Central memory CD8-positive, alpha-beta T cell (primary cell): ENCODE results near the gene MMP11.
A peak's percentile ranks its signal among the peaks of the same experiment; 100 is the strongest.

ENCODE experiments used
- ATAC-seq: fragments of 150-1000 bp; cut with Tn5 transposase; replicated peaks from 2 replicates; pipeline ENCODE4 v1.10.0; 2022; ENCODE audit warnings: mild to moderate bottlenecking, moderate FRiP score, moderate number of reproducible peaks; ENCODE audit not compliant: poor library complexity, severe bottlenecking; ENCODE audit errors: extremely low read depth
- DNase-seq, 2 donors: peaks; one replicate each; pipeline ENCODE4 v3.0.0; 2021; ENCODE audit warnings: low spot score in 2 of 2
- H3K27ac Mint-ChIP-seq: one replicate; pipeline ENCODE4 v1.8.0; 2022; ENCODE audit warnings: low read depth, mild to moderate bottlenecking, moderate library complexity, mixed read lengths
- H3K27me3 Mint-ChIP-seq: one replicate; pipeline ENCODE4 v1.8.0; 2022; ENCODE audit warnings: mixed read lengths
- H3K36me3 Mint-ChIP-seq: one replicate; pipeline ENCODE4 v1.8.0; 2022; ENCODE audit warnings: mild to moderate bottlenecking, moderate library complexity, mixed read lengths; ENCODE audit not compliant: insufficient read depth
- H3K4me1 Mint-ChIP-seq: one replicate; pipeline ENCODE4 v1.8.0; 2022; ENCODE audit warnings: mixed read lengths
- H3K4me3 Mint-ChIP-seq: one replicate; pipeline ENCODE4 v1.8.0; 2022; ENCODE audit warnings: mild to moderate bottlenecking, moderate library complexity, mixed read lengths
- H3K9me3 Mint-ChIP-seq: one replicate; pipeline ENCODE4 v1.8.0; 2022; ENCODE audit warnings: mixed read lengths

Gene MMP11

DNA sequence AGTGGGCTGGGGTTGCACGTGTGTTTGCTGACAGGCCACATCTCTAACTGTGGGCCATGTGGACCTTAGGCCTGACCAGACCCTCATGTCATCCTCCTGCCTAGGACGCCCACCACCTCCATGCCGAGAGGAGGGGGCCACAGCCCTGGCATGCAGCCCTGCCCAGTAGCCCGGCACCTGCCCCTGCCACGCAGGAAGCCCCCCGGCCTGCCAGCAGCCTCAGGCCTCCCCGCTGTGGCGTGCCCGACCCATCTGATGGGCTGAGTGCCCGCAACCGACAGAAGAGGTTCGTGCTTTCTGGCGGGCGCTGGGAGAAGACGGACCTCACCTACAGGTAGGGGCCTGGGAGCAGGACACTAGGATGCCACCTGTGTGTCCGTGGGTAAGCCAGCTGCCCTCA, 6.4 kb downstream of the MMP11 start:
- Mint-ChIP-seq H3K4me1 (peaks cover under 1% of the 10 kb centered on the region), H3K27ac (no peak overlapping the region), H3K27me3 (no peaks in the 10 kb centered on the region), H3K4me3 (no peak overlapping the region), H3K36me3 (no peaks in the 10 kb centered on the region), H3K9me3 (no peaks in the 10 kb centered on the region)
- DNase-seq (no peak), ATAC-seq (no peak)

- ATAC-seq, result no peak
- H3K9me3 Mint-ChIP-seq, result no peaks in the 10 kb centered on the region
- DNase-seq, result no peak
- H3K4me3 Mint-ChIP-seq, result no peak overlapping the region
- no peaks in the 10 kb centered on the region for H3K27me3 Mint-ChIP-seq
- no peak overlapping the region for H3K27ac Mint-ChIP-seq
- peaks cover 5% of the 10 kb centered on the region for H3K4me1 Mint-ChIP-seq
- H3K36me3 Mint-ChIP-seq, result no peaks in the 10 kb centered on the region
Observed at GRCh38 chr22:23779731-23780130, 7.1 kb downstream of the MMP11 start.

GRCh38 chr22:23780146-23780748, 7.6 kb downstream of the MMP11 start:
- H3K9me3 Mint-ChIP-seq, result no peaks in the 10 kb centered on the region
- H3K27me3 Mint-ChIP-seq, result no peaks in the 10 kb centered on the region
- H3K4me3 Mint-ChIP-seq, result no peak overlapping the region
- H3K4me1 Mint-ChIP-seq, result peaks cover 5% of the 10 kb centered on the region
- H3K27ac Mint-ChIP-seq, result no peak overlapping the region
- no peak for DNase-seq
- H3K36me3 Mint-ChIP-seq, result no peaks in the 10 kb centered on the region
- no peak for ATAC-seq

GRCh38 chr22:23781065-23781464, 8.4 kb downstream of the MMP11 start:
- Mint-ChIP-seq H3K36me3 (no peaks in the 10 kb centered on the region), H3K27me3 (no peaks in the 10 kb centered on the region), H3K4me3 (no peak overlapping the region), H3K9me3 (no peaks in the 10 kb centered on the region), H3K4me1 (peaks cover 5% of the 10 kb centered on the region), H3K27ac (no peak overlapping the region)
- DNase-seq (no peak), ATAC-seq (no peak)

- Mint-ChIP-seq H3K27me3 (no peaks in the 10 kb centered on the region), H3K27ac (no peak overlapping the region), H3K4me1 (peaks cover 5% of the 10 kb centered on the region), H3K36me3 (peaks cover 1% of the 10 kb centered on the region), H3K9me3 (no peaks in the 10 kb centered on the region), H3K4me3 (no peak overlapping the region)
- no peak for DNase-seq
- ATAC-seq, result no peak
Observed at GRCh38 chr22:23781511-23782183, 9.0 kb downstream of the MMP11 start.

DNA sequence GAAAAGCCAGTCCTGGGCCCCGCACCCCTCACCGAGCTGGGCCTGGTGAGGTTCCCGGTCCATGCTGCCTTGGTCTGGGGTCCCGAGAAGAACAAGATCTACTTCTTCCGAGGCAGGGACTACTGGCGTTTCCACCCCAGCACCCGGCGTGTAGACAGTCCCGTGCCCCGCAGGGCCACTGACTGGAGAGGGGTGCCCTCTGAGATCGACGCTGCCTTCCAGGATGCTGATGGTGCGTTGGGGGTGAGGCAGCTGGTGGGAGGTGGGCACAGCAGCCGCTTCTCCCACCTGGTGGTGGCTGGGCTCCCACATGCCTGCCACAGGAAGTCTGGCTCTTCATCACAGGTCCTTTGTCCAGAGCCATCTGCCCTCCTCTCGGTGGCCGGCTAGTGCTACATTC, 9.6 kb downstream of the MMP11 start:
- ATAC-seq (no peak), DNase-seq (no peak)
- H3K4me1 Mint-ChIP-seq, result peaks cover 5% of the 10 kb centered on the region
- no peak overlapping the region for H3K27ac Mint-ChIP-seq
- peaks cover 1% of the 10 kb centered on the region for H3K36me3 Mint-ChIP-seq
- H3K4me3 Mint-ChIP-seq, result no peak overlapping the region
- no peaks in the 10 kb centered on the region for H3K9me3 Mint-ChIP-seq
- no peaks in the 10 kb centered on the region for H3K27me3 Mint-ChIP-seq

- peaks cover 6% of the 10 kb centered on the region for H3K36me3 Mint-ChIP-seq
- H3K27ac Mint-ChIP-seq, result no peak overlapping the region
- H3K27me3 Mint-ChIP-seq, result no peaks in the 10 kb centered on the region
- DNase-seq, result no peak
- no peaks in the 10 kb centered on the region for H3K9me3 Mint-ChIP-seq
- peaks cover 5% of the 10 kb centered on the region for H3K4me1 Mint-ChIP-seq
- no peak overlapping the region for H3K4me3 Mint-ChIP-seq
- ATAC-seq, result no peak
Observed at GRCh38 chr22:23782703-23783102, 10.1 kb downstream of the MMP11 start.

DNA sequence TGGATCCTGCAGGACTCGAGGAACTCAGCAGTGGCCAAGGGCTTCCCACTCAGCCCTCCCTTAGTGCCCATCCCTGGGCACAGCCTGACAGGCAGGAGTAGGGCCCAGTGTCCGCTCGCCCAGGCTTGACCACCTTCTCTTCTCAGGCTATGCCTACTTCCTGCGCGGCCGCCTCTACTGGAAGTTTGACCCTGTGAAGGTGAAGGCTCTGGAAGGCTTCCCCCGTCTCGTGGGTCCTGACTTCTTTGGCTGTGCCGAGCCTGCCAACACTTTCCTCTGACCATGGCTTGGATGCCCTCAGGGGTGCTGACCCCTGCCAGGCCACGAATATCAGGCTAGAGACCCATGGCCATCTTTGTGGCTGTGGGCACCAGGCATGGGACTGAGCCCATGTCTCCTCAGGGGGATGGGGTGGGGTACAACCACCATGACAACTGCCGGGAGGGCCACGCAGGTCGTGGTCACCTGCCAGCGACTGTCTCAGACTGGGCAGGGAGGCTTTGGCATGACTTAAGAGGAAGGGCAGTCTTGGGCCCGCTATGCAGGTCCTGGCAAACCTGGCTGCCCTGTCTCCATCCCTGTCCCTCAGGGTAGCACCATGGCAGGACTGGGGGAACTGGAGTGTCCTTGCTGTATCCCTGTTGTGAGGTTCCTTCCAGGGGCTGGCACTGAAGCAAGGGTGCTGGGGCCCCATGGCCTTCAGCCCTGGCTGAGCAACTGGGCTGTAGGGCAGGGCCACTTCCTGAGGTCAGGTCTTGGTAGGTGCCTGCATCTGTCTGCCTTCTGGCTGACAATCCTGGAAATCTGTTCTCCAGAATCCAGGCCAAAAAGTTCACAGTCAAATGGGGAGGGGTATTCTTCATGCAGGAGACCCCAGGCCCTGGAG, 10.9 kb downstream of the MMP11 start:
- no peaks in the 10 kb centered on the region for H3K27me3 Mint-ChIP-seq
- H3K36me3 Mint-ChIP-seq, result peaks cover 6% of the 10 kb centered on the region
- no peak overlapping the region for H3K4me3 Mint-ChIP-seq
- H3K9me3 Mint-ChIP-seq, result no peaks in the 10 kb centered on the region
- no peak overlapping the region for H3K27ac Mint-ChIP-seq
- DNase-seq (no peak), ATAC-seq (no peak)
- H3K4me1 Mint-ChIP-seq, result peaks cover 5% of the 10 kb centered on the region

DNA sequence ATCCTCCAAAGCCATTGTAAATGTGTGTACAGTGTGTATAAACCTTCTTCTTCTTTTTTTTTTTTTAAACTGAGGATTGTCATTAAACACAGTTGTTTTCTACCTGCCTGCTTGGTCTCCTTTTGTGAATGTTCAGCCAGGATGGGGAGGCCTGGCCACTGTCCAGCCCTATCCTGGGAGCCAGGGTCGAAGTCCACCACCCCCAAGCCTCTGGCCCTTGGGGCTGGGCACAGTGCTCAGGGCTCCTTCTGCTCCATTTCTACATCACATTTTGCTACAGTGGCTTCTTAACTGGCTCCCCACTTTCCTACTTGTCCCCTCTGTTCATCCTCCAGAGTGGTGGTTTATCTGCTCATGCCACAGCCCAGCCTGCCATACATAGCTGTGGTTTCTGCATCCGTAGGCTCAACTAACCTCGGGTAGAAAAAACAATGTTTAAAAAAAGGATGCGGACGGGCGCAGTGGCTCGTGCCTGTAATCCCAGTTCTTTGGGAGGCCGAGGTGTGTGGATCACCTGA, 11.6 kb downstream of the MMP11 start:
- ATAC-seq (no peak), DNase-seq (no peak)
- H3K27ac Mint-ChIP-seq, result no peak overlapping the region
- H3K9me3 Mint-ChIP-seq, result no peaks in the 10 kb centered on the region
- H3K27me3 Mint-ChIP-seq, result no peaks in the 10 kb centered on the region
- no peak overlapping the region for H3K4me3 Mint-ChIP-seq
- H3K36me3 Mint-ChIP-seq, result peaks cover 6% of the 10 kb centered on the region
- peaks cover 8% of the 10 kb centered on the region for H3K4me1 Mint-ChIP-seq

- H3K4me3 Mint-ChIP-seq, result peak overlapping the region; percentile 81
- DNase-seq (no peak), ATAC-seq (no peak)
- H3K9me3 Mint-ChIP-seq, result no peaks in the 10 kb centered on the region
- peaks cover 6% of the 10 kb centered on the region for H3K36me3 Mint-ChIP-seq
- H3K27ac Mint-ChIP-seq, result peak overlapping the region; percentile 76
- H3K4me1 Mint-ChIP-seq, result peaks cover 16% of the 10 kb centered on the region
- no peaks in the 10 kb centered on the region for H3K27me3 Mint-ChIP-seq
Observed at GRCh38 chr22:23786261-23786710, 13.6 kb downstream of the MMP11 start.

GRCh38 chr22:23786752-23787599, 14.3 kb downstream of the MMP11 start, which contains the start of gene SMARCB1:
Gene SMARCB1, plus strand, starts transcription at chr22:23786966. Its CDS starts 204 bp downstream, at chr22:23787170.
- H3K9me3 Mint-ChIP-seq, result no peaks in the 10 kb centered on the region
- DNase-seq, result peak; percentile 75 to 80
- peaks cover 16% of the 10 kb centered on the region for H3K4me1 Mint-ChIP-seq
- ATAC-seq, result peak; percentile 79
- peaks cover 8% of the 10 kb centered on the region for H3K36me3 Mint-ChIP-seq
- H3K27me3 Mint-ChIP-seq, result no peaks in the 10 kb centered on the region
- peak within 1 kb of the TSS; percentile 81 for H3K4me3 Mint-ChIP-seq
- H3K27ac Mint-ChIP-seq, result peak within 1 kb of the TSS; percentile 76

GRCh38 chr22:23787600-23787896, 14.9 kb downstream of the MMP11 start:
- DNase-seq, result no peak
- H3K27me3 Mint-ChIP-seq, result no peaks in the 10 kb centered on the region
- peak; percentile 49 for ATAC-seq
- peaks cover 10% of the 10 kb centered on the region for H3K36me3 Mint-ChIP-seq
- H3K4me1 Mint-ChIP-seq, result peaks cover 21% of the 10 kb centered on the region
- peak overlapping the region; percentile 81 for H3K4me3 Mint-ChIP-seq
- H3K27ac Mint-ChIP-seq, result peak overlapping the region; percentile 76
- no peaks in the 10 kb centered on the region for H3K9me3 Mint-ChIP-seq
